Vagina (tissue), 2 donors: ENCODE data around the gene ABHD6.

Experiments used
- CTCF ChIP-seq, 3 experiments: fragments of 450-650 bp in 2 of 3; fragments of 200-600 bp in 1 of 3; sonication (generic) in 1 of 3; IDR thresholded peaks; one replicate each; pipeline ENCODE4 v1.5.1; 2017 to 2019; ENCODE audit warnings: antibody characterized with exemption in 3 of 3, mild to moderate bottlenecking in 2 of 3, moderate library complexity in 2 of 3
- POLR2A ChIP-seq, 2 donors: fragments of 450-650 bp; IDR thresholded peaks; one replicate each; pipeline ENCODE4 v1.6.1; 2017; ENCODE audit warnings: antibody characterized with exemption in 2 of 2, mild to moderate bottlenecking in 2 of 2, moderate library complexity in 2 of 2

- TF ChIP-seq CTCF (IDR thresholded peaks at IDR 0.05): no peak
- no peak for TF ChIP-seq POLR2A (IDR thresholded peaks at IDR 0.05)
Measured at GRCh38 chr3:58325525-58325992, 88.0 kb downstream of the ABHD6 start.
